ENCODE measurements around the gene KCNJ12.

KCNJ12 gene

GRCh38 chr17:21365016-21365415 is 11.1 kb upstream of the KCNJ12 start:
- DNase-seq (ENCODE audit: low spot score), result no peak

- DNase-seq (ENCODE audit: low spot score), result no peak
These were observed 7.5 kb upstream of the KCNJ12 start for GRCh38 chr17:21368545-21369246.

- DNase-seq (ENCODE audit: low spot score), result no peak
These were observed 6.8 kb upstream of the KCNJ12 start for GRCh38 chr17:21369395-21369794.

GRCh38 chr17:21370430-21370829 is 5.7 kb upstream of the KCNJ12 start:
- DNase-seq (ENCODE audit: low spot score), result no peak

DNA sequence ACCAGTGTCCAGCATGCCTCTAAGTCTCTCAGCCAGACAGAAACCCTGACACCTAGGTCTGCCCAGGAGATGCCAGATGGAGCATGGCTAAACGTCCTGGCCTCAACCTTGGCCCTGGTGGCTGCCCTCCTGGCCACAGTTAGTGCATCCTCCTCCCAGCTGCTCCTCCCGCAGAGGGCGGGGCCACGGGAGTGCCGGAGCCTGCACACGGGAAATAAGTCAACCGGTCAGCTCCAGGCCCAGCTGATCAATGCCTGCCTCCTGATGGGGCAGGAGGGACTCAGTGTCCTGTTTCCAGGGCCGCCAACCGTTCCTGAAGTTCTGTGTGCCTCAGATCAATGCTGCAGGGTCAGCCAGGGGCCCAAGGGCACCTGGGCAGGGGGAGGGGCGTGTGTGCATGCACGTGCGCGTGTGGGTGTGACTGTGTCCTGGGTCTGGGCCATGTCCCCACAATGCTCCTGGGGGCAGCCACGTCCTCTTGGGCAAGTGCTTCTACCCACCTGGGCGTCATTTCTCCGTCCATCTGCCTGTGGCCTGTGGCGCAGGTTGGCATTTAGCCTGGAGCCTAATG is 4.6 kb upstream of the KCNJ12 start:
- no peak for DNase-seq (ENCODE audit: low spot score)

DNA sequence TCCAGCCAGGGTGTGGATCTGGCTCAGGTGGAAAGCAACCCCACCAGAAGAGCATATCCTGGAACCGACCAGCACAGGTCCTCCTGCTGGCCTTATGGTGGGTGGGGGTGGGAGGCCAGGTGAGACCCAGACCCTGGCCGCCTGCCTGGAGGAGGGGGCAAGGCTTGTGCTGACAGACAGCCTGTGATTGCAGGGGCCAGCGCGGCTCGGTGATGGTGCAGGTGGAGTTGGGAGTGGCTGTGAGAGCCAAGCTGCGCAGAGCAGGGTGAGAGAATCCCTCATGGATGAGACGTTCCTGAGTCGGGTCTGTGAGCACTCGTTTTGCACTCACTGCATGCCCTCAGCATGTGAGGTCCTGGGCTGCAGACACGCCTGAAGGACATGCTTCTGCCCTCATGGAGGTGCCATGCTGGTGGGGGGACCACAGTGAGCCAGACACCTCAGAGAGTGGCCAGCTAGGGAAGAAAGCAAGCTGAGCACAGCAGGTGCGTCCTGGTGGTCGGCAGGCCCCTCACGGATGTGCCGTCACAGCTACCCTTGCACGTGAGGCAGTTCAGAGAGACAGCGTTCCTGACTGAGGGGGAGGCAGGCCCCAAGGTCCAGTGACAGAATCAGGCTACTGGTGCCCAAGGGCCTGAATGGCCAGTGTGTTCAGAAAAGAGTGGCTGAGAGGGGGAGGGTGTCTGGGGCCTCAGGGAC is 3.8 kb upstream of the KCNJ12 start:
- no peak for DNase-seq (ENCODE audit: low spot score)

DNA sequence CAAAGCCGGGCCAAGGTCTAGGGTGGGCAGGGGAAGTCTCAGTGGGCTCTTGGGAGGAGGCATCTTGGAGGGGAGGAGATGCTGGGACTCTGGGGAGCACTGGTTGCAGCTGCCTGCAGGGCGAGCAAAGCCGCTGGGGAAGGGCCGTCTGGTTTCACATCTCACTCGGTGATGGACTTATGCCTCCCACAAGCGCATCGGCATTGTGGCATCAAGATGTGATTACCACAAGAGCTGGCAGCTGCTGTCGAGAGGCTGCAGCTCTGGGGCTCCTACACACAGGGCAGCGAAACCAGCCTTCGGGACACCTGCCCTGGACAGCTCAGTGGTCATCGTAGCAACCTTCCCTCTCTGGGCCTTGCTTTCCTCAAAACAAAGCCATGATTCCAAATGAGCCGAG is 3.1 kb upstream of the KCNJ12 start:
- no peak for DNase-seq (ENCODE audit: low spot score)

DNA sequence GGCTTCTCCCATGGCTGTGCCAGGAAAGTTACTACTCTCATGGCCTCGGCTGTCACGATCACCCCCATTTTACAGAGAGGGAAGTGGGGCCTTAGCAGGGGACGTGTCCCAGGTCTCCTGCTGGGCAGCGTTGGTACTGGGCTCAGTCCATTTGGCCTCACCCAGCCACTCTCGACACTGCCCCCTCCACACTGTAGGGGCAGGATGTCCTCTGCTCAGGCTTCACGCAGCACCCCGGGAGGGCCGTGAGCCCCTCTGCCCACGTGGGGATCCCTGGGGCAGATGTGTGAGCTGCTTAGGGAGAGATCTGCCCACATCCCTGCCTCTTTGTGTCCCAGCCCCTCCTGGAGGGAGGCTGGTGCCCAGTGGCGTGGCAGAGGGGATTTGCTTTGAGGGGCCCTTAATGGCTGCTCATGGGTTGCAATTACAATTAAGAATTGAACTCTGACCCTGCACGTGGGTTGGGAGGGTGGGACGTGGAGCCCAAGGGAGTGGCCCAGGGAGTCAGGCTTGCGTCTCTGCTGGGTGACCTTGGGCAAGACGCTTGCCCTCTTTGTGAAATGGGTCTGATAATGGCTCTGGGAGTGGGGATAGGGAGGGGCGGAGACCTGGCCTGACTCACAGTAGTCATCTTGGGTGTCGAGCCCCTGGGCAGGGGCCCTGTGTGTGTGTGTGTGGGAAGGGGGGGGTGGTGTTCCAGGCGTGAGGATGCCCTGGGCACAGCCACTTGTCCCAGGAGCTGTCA is 2.3 kb upstream of the KCNJ12 start:
- DNase-seq (ENCODE audit: low spot score), result no peak

- no peak for DNase-seq (ENCODE audit: low spot score)
These were observed 1.6 kb upstream of the KCNJ12 start for GRCh38 chr17:21374441-21375161.

- DNase-seq (ENCODE audit: low spot score), result peak; percentile 59
These were observed 996 bp upstream of the KCNJ12 start for GRCh38 chr17:21375162-21375560.

DNA sequence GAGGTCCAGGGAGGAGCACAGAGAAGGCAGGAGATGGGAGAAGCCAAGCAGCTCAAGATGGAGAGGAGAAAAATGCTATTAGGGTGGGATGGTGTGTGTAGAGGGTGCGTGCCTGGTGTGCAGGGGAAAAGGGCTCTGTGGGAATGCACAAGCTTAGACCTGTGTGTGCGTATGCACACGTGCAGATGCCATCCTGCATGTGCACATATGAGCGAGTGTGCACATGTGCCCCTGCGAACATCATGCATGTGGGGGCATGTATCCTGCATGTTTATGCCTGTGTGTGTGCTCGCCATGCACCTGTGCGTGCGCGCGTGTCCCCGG is 438 bp upstream of the KCNJ12 start:
- DNase-seq (ENCODE audit: low spot score), result peak; percentile 53

DNA sequence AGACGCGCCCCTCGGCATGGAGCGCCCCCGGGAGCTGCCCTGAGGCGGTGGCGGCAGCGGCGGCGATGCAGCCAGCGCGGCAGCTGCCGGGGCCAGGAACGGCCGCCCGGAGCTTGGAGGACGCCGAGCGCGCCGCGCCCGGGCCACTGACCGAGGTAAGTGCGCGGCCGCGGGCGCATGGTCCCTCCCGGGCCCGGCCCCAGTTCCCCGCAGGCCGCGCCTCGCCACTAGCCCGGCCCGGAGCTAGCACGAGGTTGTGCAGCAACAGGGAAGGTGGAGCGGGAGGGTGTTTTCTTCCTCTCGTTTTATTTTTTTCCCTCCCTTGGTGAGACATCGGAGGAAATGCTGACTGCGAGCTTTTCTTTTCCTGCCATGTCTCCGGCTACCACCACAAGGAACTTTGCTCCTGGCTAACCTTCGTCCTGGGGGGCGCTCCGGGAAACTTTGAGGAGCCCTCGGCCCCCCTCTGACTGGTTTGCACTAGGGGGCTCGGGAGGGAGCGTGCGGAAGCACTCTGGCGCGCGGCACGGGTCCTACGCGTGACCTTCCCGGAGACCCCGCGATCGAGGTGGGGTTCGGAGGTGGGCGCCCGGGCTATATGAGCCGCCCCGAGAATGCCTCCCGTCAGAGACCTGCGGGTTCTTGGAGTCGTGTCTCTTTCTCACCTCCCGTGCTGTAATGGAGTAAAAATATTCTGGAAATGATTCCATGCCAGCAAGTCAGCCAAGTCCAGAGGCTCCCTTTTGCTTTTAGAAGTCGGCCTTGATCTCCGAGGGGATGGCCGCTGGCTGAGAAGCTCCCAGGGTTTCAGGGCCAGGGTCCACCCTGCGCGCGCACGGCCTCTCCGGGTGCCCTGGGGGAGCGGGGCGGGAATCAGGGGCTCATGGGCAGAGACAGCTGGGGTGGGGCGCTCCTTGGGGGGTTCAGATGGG is 868 bp downstream of the KCNJ12 start:
- no peak for DNase-seq (ENCODE audit: low spot score)

DNA sequence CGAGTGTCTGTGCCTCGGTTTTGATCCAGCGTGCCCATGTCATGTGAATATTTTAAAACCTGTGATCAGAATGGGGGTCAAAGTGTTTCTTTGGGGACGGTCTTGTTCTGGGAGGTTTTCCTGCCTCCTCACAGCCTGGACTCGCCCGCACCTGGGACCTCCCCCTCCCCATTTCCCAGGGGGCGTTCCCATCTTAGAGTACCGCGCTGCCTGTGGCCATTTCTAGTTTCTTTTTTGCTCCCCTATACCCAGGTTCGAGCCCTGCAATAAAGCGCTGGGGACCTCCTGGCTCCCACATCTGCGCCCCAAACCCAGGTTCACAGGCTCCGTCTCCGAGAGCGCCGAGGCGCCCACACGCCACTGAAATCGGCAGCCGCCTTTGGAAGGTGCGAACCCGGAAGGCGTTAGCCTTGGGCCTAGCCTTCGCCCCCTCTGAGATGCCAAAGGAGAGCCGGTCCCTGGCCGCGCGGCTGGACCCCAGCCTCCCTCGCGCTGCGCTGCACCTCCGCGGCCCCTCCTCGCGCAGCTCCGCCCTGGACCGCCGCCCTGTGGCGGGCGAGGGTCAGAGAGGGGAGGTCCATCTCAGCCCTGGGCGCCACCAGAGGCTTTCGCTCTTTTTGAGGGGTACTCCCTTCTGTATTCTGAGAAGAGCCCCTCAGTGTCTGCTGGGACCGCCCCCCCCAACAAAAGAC is 1.7 kb downstream of the KCNJ12 start:
- no peak for DNase-seq (ENCODE audit: low spot score)

DNA sequence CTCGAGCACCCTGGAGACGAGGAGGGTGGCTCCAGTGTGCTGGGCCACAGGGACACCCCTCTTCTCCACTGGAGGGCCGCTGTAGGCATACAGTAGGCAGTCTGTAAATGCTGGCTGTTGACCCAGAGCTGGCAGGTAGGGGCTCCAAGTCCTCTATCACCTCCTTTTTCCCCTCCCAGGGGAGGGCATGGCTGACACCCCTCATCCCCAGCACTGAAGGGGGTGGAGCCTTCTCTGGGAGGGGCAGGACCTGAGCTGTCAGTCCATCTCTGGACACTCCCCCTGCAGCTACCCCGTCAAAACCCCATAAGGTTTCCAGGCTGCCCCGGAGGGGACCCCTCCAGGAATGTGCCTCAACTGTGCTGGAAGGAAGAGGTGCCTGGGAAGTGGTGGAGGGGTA is 2.4 kb downstream of the KCNJ12 start:
- DNase-seq (ENCODE audit: low spot score), result no peak

DNA sequence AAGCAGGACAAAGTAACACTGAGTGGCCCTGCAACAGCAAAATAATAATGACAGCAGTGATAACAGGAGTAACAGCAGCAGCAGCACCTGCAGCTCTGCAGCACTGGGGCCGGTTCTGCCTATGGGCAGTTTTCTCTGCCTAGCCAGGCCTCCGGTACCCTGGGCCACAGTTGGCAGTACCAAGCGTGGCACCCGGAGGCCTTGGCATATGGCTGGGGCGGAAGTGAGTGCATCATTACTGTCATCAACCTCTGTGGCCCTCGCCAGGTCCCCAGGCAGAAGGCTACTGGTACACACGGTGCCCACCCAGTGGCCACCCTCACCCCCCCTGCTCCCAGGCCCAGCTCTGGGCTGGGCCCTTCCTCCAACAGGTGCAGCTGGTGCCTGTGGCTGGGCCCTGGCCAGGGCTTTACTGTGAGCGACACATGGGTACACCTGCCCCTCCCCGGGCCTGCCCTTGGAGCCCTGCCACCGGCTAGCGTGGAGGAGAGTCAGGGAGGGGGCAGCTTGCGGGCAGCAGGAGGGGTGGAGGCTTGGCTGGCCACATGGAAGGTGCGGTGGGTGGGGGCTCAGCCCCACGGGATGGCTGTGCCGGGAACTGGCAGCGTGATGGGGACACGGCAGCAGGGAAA is 3.0 kb downstream of the KCNJ12 start:
- DNase-seq (ENCODE audit: low spot score), result no peak

DNA sequence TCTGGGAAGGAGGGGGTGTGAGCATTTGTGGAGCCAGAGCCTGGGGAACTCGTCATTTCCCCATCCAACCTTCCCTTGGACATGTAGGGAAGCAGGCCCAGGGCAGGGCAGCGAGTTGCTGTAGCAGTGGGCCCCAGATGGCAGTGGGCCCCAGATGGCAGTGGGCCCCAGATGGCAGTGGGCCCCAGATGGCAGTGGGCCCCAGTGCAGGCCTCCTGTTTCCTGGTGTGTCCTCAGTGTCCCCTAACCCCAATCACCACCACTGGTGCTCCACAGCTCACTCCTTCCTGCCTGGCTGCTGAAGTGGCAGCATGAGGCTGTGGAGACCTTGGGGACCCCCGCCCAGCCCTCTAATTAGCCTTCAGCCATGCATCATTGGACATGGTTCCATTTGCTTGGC is 4.5 kb downstream of the KCNJ12 start:
- no peak for DNase-seq (ENCODE audit: low spot score)

- DNase-seq (ENCODE audit: low spot score), result no peak
These were observed 5.0 kb downstream of the KCNJ12 start for GRCh38 chr17:21381076-21381706.

DNA sequence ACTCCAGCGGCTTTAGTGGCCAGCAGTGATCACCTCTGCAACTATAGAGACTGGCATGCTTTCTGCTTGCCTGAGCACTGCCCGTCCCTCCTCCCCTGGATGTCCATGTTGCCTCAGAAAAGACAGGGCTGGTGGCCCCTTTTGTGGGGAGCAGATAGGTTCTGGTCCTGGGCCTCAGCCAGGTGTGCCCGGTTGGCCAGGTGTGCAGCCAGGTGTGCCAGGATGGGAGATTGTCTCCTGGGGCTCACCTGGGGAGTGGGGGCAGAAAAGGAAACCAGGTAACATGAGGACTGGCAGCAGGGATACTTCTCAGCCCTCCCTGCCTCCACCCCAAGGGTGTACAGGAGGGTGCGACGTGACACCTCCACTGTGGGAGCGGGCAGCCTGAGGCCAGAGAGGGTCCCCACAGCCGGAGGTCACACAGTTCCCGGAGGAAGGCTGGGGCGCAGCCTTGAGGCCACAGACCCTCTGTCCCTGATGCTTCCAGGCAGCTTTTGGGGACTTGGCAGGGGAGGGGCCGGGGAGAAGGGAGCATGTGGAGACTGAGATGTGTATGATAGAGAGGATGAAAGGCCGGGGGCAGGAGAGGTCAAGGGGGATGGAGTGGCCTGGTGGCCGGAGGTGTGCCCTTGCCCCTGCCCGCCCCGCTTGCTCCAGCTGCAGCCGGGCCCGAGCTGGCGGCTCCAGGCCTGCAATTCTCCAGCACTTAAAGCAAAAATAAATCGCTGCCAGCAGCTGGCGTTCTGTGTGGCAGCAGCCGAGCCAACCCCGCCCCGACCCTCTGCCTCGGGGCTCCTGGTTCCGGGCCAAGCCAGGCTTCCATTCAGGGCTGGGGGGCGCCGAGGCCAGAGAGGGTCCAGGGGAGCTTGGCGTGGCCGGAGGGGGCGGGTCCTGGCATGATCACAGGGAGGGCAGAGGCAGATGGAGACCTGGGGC is 6.7 kb downstream of the KCNJ12 start:
- no peak for DNase-seq (ENCODE audit: low spot score)

Data from SK-N-DZ (cell line).